Measurements from ENCODE around the gene CAMK2A. TPM values are rescaled to one million over a fixed set of nuclear protein-coding genes. Genes with fewer than 3 reads are reported as not detected.
"Not testable (repeated sequence)": the region's sequence is repeated elsewhere in the genome, so short reads cannot be mapped to it uniquely, and the experiment has no call there.

Gene CAMK2A
- total and polyA plus RNA-seq, 2 donors: 0.09 to 0.39 TPM

DNA sequence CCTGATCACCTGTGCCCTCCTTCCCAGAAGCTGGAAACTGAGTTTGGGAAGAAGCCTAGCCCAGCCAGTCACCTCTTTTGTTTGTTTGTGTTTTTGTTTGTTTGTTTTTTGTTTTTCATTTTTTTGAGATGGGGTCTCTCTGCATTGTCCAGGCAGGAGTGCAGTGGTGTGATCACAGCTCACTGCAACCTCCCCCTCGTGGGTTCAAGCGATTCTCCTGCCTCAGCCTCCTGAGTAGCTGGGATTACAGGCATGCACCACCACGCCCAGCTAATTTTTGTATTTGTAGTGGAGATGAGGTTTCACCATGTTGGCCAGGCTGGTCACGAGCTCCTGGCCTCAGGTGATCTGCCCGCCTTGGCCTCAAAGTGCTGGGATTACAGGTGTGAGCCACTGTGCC is 55.9 kb downstream of the CAMK2A start:
- not testable (repeated sequence) for H3K4me1 ChIP-seq (ENCODE audit: control insufficient read depth in 2 of 2, insufficient read depth in 2 of 2, low read length in 2 of 2); H3K27ac ChIP-seq (ENCODE audit: low read depth in 1 of 2, low read length in 1 of 2); H3K4me3 ChIP-seq (ENCODE audit: low read length in 2 of 2); H3K27me3 ChIP-seq (ENCODE audit: control insufficient read depth in 2 of 2, insufficient read depth in 1 of 2, low read length in 1 of 2); DNase-seq (ENCODE audit: low read depth in 6 of 9, low spot score in 9 of 9); H3K9me3 ChIP-seq (ENCODE audit: control insufficient read depth in 2 of 2, insufficient read depth in 1 of 2, low read length in 1 of 2); H3K36me3 ChIP-seq (ENCODE audit: control insufficient read depth in 2 of 2, insufficient read depth in 2 of 2, low read length in 1 of 2)
- 92% methylated on average over 5 of the region's 5 CpGs for whole genome bisulfite sequencing

DNA sequence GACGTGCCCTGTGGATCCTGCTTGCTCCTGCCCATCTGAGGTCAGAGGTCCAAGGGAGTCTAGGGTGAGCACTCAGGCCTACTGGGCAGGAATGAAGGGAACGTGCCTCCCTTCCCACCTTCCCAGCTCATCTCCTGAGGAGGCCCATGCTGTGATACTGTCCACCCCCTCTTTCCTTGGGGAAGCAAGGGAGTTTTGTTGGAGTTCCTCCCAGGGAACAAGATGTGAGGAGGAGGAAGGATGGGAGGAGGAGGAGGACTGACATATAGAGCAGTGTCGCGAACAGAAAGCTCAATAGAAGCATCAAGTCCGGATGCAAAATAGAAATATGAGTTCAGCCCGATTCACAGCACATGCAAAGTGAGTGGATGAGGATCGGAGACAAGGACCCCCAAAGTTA is 58.7 kb downstream of the CAMK2A start:
- WGBS: 96% methylated on average over 7 of the region's 7 CpGs
- H3K4me3 ChIP-seq (ENCODE audit: low read length in 2 of 2): no peak overlapping the region
- H3K4me1 ChIP-seq (ENCODE audit: control insufficient read depth in 2 of 2, insufficient read depth in 2 of 2, low read length in 2 of 2): no peaks in the 10 kb centered on the region

GRCh38 chr5:150229571-150229970 is 60.0 kb downstream of the CAMK2A start:
- H3K27me3 ChIP-seq (ENCODE audit: control insufficient read depth in 2 of 2, insufficient read depth in 1 of 2, low read length in 1 of 2): no peaks in the 10 kb centered on the region
- H3K4me1 ChIP-seq (ENCODE audit: control insufficient read depth in 2 of 2, insufficient read depth in 2 of 2, low read length in 2 of 2): no peaks in the 10 kb centered on the region
- WGBS: 95% methylated on average over 3 of the region's 3 CpGs
- H3K27ac ChIP-seq (ENCODE audit: low read depth in 1 of 2, low read length in 1 of 2): no peak overlapping the region
- no peaks in the 10 kb centered on the region for H3K36me3 ChIP-seq (ENCODE audit: control insufficient read depth in 2 of 2, insufficient read depth in 2 of 2, low read length in 1 of 2)
- no peak overlapping the region for H3K4me3 ChIP-seq (ENCODE audit: low read length in 2 of 2)
- no peaks in the 10 kb centered on the region for H3K9me3 ChIP-seq (ENCODE audit: control insufficient read depth in 2 of 2, insufficient read depth in 1 of 2, low read length in 1 of 2)
- DNase-seq (ENCODE audit: low read depth in 6 of 9, low spot score in 9 of 9): no peak

More for the DNA sequence above, 58.7 kb downstream of the CAMK2A start:
- no peaks in the 10 kb centered on the region for H3K36me3 ChIP-seq (ENCODE audit: control insufficient read depth in 2 of 2, insufficient read depth in 2 of 2, low read length in 1 of 2)
- DNase-seq (ENCODE audit: low read depth in 6 of 9, low spot score in 9 of 9): no peak
- H3K27ac ChIP-seq (ENCODE audit: low read depth in 1 of 2, low read length in 1 of 2): no peak overlapping the region
- H3K27me3 ChIP-seq (ENCODE audit: control insufficient read depth in 2 of 2, insufficient read depth in 1 of 2, low read length in 1 of 2): no peaks in the 10 kb centered on the region
- no peaks in the 10 kb centered on the region for H3K9me3 ChIP-seq (ENCODE audit: control insufficient read depth in 2 of 2, insufficient read depth in 1 of 2, low read length in 1 of 2)

DNA sequence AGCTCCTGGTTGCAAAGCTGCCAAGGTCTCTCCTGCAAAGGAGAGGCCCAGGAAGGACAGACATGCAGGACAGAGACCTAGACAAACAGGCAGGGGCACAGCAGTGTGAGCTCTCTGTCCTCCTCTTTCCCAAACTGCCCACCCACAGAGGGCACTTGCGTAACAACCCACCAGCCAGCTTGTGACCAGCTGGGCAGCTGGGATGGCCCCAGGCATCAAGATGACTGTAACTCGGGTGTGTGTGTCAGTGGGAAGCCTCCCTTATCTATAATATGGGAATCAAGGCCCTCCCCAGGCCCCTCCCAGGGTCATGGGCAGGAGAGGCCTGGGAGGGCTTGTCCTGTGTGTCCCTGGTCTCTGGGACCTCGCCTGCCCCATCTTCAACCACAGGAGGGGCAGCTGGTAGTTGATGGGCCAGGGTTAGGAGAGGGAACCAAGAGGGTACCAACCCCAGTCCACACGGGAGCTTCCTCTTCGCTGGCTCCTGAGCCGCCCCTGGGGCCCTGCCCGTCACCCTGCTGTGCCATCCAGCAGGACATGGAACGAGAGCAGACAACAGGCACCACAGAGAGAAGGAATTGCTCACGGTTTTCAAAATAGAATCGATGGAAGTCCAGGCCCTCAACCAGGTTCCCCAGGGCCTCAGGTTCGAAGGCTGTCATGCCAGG is 61.8 kb downstream of the CAMK2A start:
- H3K9me3 ChIP-seq (ENCODE audit: control insufficient read depth in 2 of 2, insufficient read depth in 1 of 2, low read length in 1 of 2): no peaks in the 10 kb centered on the region
- H3K4me3 ChIP-seq (ENCODE audit: low read length in 2 of 2): no peak overlapping the region
- no peaks in the 10 kb centered on the region for H3K27me3 ChIP-seq (ENCODE audit: control insufficient read depth in 2 of 2, insufficient read depth in 1 of 2, low read length in 1 of 2)
- no peak overlapping the region for H3K27ac ChIP-seq (ENCODE audit: low read depth in 1 of 2, low read length in 1 of 2)
- DNase-seq (ENCODE audit: low read depth in 6 of 9, low spot score in 9 of 9): no peak
- H3K36me3 ChIP-seq (ENCODE audit: control insufficient read depth in 2 of 2, insufficient read depth in 2 of 2, low read length in 1 of 2): no peaks in the 10 kb centered on the region
- 92% methylated on average over 11 of the region's 11 CpGs for WGBS
- H3K4me1 ChIP-seq (ENCODE audit: control insufficient read depth in 2 of 2, insufficient read depth in 2 of 2, low read length in 2 of 2): no peaks in the 10 kb centered on the region

- no peaks in the 10 kb centered on the region for H3K27me3 ChIP-seq (ENCODE audit: control insufficient read depth in 2 of 2, insufficient read depth in 1 of 2, low read length in 1 of 2)
- no peaks in the 10 kb centered on the region for H3K9me3 ChIP-seq (ENCODE audit: control insufficient read depth in 2 of 2, insufficient read depth in 1 of 2, low read length in 1 of 2)
- H3K4me3 ChIP-seq (ENCODE audit: low read length in 2 of 2): no peak overlapping the region
- no peak overlapping the region for H3K27ac ChIP-seq (ENCODE audit: low read depth in 1 of 2, low read length in 1 of 2)
- 98% methylated on average over 5 of the region's 5 CpGs for WGBS
- no peaks in the 10 kb centered on the region for H3K4me1 ChIP-seq (ENCODE audit: control insufficient read depth in 2 of 2, insufficient read depth in 2 of 2, low read length in 2 of 2)
- H3K36me3 ChIP-seq (ENCODE audit: control insufficient read depth in 2 of 2, insufficient read depth in 2 of 2, low read length in 1 of 2): no peaks in the 10 kb centered on the region
- no peak for DNase-seq (ENCODE audit: low read depth in 6 of 9, low spot score in 9 of 9)
These were observed 62.5 kb downstream of the CAMK2A start for GRCh38 chr5:150227036-150227435.

DNA sequence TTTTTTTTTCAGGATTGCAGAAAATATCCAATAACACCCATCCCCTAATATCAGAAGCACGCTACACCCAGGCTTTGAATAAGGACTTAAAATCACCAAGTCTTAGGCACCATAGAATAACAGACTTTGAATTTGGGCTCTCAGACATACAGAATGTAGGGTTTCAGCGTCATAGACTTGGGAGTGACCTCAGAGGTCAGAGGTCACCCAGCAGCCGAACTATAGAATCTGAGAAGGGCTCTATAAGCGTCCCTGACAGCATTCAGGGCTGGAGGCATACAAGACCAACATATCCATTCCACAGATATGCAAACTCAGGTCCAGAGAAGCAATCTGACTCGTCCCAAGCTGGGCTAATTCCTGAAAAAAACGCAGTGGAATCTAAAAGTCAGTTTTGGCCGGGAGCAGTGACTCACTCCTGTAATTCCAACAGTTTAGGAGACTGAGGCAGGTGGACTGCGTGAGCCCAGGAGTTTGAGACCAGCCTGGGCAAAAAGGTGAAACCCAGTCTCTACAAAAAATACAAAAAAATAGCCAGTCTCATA is 65.0 kb downstream of the CAMK2A start:
- no peaks in the 10 kb centered on the region for H3K9me3 ChIP-seq (ENCODE audit: control insufficient read depth in 2 of 2, insufficient read depth in 1 of 2, low read length in 1 of 2)
- no peaks in the 10 kb centered on the region for H3K4me1 ChIP-seq (ENCODE audit: control insufficient read depth in 2 of 2, insufficient read depth in 2 of 2, low read length in 2 of 2)
- no peaks in the 10 kb centered on the region for H3K27me3 ChIP-seq (ENCODE audit: control insufficient read depth in 2 of 2, insufficient read depth in 1 of 2, low read length in 1 of 2)
- no peaks in the 10 kb centered on the region for H3K36me3 ChIP-seq (ENCODE audit: control insufficient read depth in 2 of 2, insufficient read depth in 2 of 2, low read length in 1 of 2)
- no peak overlapping the region for H3K27ac ChIP-seq (ENCODE audit: low read depth in 1 of 2, low read length in 1 of 2)
- no peak overlapping the region for H3K4me3 ChIP-seq (ENCODE audit: low read length in 2 of 2)
- DNase-seq (ENCODE audit: low read depth in 6 of 9, low spot score in 9 of 9): no peak
- 89% methylated on average over 8 of the region's 8 CpGs for WGBS

- H3K27ac ChIP-seq (ENCODE audit: low read depth in 1 of 2, low read length in 1 of 2): no peak overlapping the region
- H3K27me3 ChIP-seq (ENCODE audit: control insufficient read depth in 2 of 2, insufficient read depth in 1 of 2, low read length in 1 of 2): no peaks in the 10 kb centered on the region
- WGBS: 94% methylated on average over 7 of the region's 7 CpGs
- no peak overlapping the region for H3K4me3 ChIP-seq (ENCODE audit: low read length in 2 of 2)
- no peaks in the 10 kb centered on the region for H3K9me3 ChIP-seq (ENCODE audit: control insufficient read depth in 2 of 2, insufficient read depth in 1 of 2, low read length in 1 of 2)
- H3K36me3 ChIP-seq (ENCODE audit: control insufficient read depth in 2 of 2, insufficient read depth in 2 of 2, low read length in 1 of 2): no peaks in the 10 kb centered on the region
- H3K4me1 ChIP-seq (ENCODE audit: control insufficient read depth in 2 of 2, insufficient read depth in 2 of 2, low read length in 2 of 2): no peaks in the 10 kb centered on the region
- no peak for DNase-seq (ENCODE audit: low read depth in 6 of 9, low spot score in 9 of 9)
These were observed 66.1 kb downstream of the CAMK2A start for GRCh38 chr5:150223474-150223873.

DNA sequence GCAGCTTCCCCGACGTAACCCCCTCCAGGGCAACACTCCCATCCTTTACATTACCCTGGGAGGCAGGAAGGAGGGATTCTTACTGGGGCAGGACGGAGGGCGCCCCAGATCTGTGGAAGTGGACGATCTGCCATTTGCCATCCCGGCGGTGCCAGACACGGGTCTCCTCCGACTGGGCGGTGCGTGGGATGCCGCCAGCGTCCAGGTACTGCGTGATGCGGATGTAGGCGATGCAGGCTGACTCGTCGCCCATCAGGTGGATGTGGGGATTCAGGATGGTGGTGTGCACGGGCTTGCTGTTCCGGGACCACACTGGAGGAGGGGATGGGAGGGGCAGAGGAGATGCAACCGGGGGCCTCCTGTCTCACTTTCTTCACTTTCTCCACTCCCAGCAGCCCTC is 66.7 kb downstream of the CAMK2A start:
- Histone ChIP-seq H3K4me3 (ENCODE audit: low read length in 2 of 2) (no peak overlapping the region), H3K4me1 (ENCODE audit: control insufficient read depth in 2 of 2, insufficient read depth in 2 of 2, low read length in 2 of 2) (no peaks in the 10 kb centered on the region), H3K27ac (ENCODE audit: low read depth in 1 of 2, low read length in 1 of 2) (no peak overlapping the region), H3K36me3 (ENCODE audit: control insufficient read depth in 2 of 2, insufficient read depth in 2 of 2, low read length in 1 of 2) (no peaks in the 10 kb centered on the region), H3K27me3 (ENCODE audit: control insufficient read depth in 2 of 2, insufficient read depth in 1 of 2, low read length in 1 of 2) (peaks cover 0 to under 1% of the 10 kb centered on the region in 2 donors), H3K9me3 (ENCODE audit: control insufficient read depth in 2 of 2, insufficient read depth in 1 of 2, low read length in 1 of 2) (no peaks in the 10 kb centered on the region)
- DNase-seq (ENCODE audit: low read depth in 6 of 9, low spot score in 9 of 9): no peak
- 96% methylated on average over 21 of the region's 21 CpGs for WGBS

- no peaks in the 10 kb centered on the region for H3K4me1 ChIP-seq (ENCODE audit: control insufficient read depth in 2 of 2, insufficient read depth in 2 of 2, low read length in 2 of 2)
- no peak overlapping the region for H3K4me3 ChIP-seq (ENCODE audit: low read length in 2 of 2)
- no peaks in the 10 kb centered on the region for H3K36me3 ChIP-seq (ENCODE audit: control insufficient read depth in 2 of 2, insufficient read depth in 2 of 2, low read length in 1 of 2)
- 92% methylated on average over 5 of the region's 5 CpGs for WGBS
- peaks cover 0 to 12% of the 10 kb centered on the region in 2 donors for H3K27me3 ChIP-seq (ENCODE audit: control insufficient read depth in 2 of 2, insufficient read depth in 1 of 2, low read length in 1 of 2)
- H3K9me3 ChIP-seq (ENCODE audit: control insufficient read depth in 2 of 2, insufficient read depth in 1 of 2, low read length in 1 of 2): no peaks in the 10 kb centered on the region
- no peak overlapping the region for H3K27ac ChIP-seq (ENCODE audit: low read depth in 1 of 2, low read length in 1 of 2)
- DNase-seq (ENCODE audit: low read depth in 6 of 9, low spot score in 9 of 9): no peak
These were observed 68.1 kb downstream of the CAMK2A start for GRCh38 chr5:150221471-150221870.
